GM18498 (cell line): ENCODE results near the gene CADM1.
"Not testable (repeated sequence)": the region's sequence is repeated elsewhere in the genome, so short reads cannot be mapped to it uniquely, and the experiment has no call there.

Experiments used
- ATAC-seq: cut with Tn5 transposase; IDR thresholded peaks from one replicate; pipeline ENCODE4 v1.9.1; 2021; ENCODE audit warnings: mild to moderate bottlenecking, moderate library complexity; ENCODE audit not compliant: unreplicated experiment

CADM1 gene

GRCh38 chr11:115481528-115481927 is 22.7 kb downstream of the CADM1 start:
- no peak for ATAC-seq

DNA sequence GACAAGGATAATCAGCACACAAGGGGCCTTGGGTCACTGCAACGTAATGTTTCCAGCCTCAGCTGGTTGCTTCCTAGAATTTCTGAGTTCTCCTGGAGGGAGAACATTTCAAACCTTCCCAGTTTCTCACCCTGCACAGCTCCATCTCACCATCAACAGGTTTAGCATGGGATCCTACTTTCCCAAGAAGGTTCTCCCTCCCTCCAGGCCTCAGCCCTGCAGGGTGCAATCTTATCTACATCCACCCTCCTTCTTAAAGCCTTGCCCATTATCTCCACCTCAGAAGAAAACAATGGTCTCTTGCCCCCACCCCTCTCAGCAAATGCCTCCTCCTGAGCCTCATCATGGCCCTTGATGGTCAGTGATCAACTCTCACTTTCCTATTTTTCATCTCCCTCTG is 23.6 kb downstream of the CADM1 start:
- no peak for ATAC-seq

DNA sequence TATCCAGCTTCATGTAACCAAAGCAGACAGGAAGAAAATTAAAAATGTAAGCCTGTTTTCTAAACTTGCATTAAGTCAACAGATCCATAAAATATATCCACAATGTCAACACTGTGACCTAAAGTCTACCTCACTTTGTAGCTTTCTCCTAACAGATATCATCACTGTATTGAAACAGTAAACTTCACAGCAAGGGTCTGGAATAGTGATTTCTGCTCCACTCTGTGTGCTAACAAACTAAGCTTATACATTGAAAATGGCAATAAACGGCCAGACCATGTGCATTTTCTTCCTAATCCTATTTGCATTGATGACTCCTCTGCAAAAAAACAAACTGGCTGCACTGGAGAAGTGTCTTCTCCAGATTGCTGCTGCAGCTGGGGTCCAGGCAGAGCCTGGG is 26.8 kb downstream of the CADM1 start:
- no peak for ATAC-seq

- ATAC-seq: no peak
Measured at GRCh38 chr11:115476463-115477286, 27.5 kb downstream of the CADM1 start.

DNA sequence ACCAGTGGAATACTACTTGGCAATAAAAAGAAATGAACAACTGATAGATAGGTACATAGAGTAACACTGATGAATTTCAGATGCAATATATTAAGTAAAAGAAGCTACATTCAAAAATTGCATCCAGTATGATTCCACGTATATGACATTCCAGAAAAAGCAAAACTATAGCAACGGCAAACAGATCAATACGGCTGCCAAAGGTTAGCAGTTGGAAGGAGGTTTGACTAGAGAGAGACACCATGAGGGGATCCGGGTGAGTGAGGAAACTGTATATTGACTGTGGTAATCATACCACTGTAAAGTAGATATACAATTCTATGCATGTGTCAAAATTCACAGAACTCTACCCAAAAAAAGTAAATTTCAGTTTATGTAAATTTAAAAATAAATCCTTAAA is 28.7 kb downstream of the CADM1 start:
- ATAC-seq: no peak

DNA sequence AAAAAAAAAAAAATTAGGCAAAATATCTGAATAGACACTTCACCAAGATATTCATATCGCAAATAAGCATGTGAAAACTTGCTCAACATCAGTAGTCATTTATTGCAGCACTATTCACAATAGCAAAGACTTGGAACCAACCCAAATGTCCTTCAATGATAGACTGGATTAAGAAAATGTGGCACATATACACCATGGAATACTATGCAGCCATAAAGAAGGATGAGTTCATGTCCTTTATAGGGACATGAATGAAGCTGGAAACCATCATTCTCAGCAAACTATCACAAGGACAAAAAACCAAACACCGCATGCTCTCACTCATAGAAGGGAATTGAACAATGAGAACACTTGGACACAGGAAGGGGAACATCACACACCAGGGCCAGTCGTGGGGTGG is 29.9 kb downstream of the CADM1 start:
- ATAC-seq: not testable (repeated sequence)

GRCh38 chr11:115473167-115473566 is 31.0 kb downstream of the CADM1 start:
- ATAC-seq: no peak

- no peak for ATAC-seq
Measured at GRCh38 chr11:115471367-115471766, 32.8 kb downstream of the CADM1 start.

DNA sequence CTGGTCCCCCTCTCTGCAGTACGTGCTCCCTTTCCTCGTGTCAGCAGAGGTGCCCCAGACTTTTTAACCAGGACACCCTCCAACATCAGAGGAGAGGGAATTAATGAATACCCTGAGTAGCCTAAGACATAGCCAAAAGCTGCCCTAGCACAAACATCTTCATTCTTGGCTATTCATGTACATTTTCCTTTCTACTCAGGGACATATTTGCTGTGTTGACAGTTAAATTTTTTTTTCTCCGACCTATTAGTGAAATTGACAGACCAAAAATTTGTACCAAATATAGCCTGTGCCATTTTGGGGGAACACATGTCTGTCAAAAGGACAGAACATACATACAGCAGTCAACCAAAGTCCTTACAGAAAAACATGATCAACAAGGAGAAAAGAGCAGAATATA is 33.3 kb downstream of the CADM1 start:
- no peak for ATAC-seq

GRCh38 chr11:115469361-115469760 is 34.9 kb downstream of the CADM1 start:
- no peak for ATAC-seq

- ATAC-seq: no peak
Measured at GRCh38 chr11:115466122-115466521, 38.1 kb downstream of the CADM1 start.

- ATAC-seq: no peak
Measured at GRCh38 chr11:115464269-115464668, 39.9 kb downstream of the CADM1 start.

DNA sequence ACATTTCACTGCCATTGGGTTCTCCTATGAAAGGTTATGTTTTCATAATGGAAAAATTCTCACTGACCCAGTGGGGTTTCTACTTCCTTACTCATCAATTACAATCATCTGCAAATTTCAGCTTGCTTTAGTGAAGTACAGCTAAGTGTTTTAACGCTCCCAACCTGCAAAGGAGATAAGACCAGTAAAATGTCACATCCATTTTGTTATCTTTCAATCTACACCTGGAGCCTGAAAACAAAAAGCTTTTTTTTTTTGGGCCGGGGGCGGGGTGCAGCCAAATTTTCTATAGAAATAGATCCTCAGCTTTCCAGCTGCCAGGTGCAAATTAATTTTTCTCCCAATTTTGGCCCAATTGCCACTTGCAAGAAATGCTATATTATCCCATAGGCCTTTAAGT is 40.6 kb downstream of the CADM1 start:
- ATAC-seq: no peak

GRCh38 chr11:115462757-115463156 is 41.5 kb downstream of the CADM1 start:
- no peak for ATAC-seq

GRCh38 chr11:115462004-115462541 is 42.1 kb downstream of the CADM1 start:
- ATAC-seq: no peak

- ATAC-seq: no peak
Measured at GRCh38 chr11:115460512-115460911, 43.7 kb downstream of the CADM1 start.

DNA sequence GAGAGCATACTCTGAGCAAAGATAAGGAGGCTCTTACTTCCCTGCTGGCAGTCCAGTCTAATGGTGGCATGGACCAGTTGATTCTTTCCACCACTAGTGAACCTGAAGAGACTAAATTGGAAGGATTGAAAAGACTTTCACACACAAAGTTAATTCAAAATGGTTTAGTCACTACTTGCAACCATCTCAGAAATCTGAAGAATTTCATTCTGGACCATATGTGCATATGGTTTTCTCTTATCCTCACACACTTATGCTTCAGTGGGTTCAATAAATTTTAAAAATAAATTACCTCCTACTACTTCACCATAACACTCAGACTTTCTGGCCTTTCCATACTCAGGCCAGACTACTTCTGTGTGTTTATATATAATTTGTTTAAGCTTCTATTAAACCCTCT is 44.7 kb downstream of the CADM1 start:
- no peak for ATAC-seq

GRCh38 chr11:115458877-115459276 is 45.3 kb downstream of the CADM1 start:
- no peak for ATAC-seq

GRCh38 chr11:115456019-115456418 is 48.2 kb downstream of the CADM1 start:
- ATAC-seq: no peak

- ATAC-seq: no peak
Measured at GRCh38 chr11:115455613-115456012, 48.6 kb downstream of the CADM1 start.

DNA sequence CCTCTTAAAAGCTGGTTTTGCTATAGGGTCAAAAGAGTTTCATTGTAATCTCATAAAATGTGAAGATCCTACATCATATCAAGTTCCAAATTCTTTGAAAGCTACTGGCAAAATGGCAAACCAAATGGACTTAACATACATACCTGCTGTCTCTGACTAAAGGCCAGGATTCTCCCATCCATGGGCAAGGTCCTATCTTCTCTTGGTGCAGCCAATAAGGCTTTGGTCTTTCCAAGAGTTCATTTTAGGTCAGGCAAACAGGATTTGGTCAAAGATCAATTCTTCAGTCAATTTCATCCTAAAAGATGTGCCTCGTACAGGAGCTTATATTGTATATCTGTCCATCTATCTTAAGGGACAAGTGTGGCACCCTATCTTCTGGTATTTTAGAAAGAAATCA is 49.7 kb downstream of the CADM1 start:
- no peak for ATAC-seq

- ATAC-seq: no peak
Measured at GRCh38 chr11:115453693-115454490, 50.3 kb downstream of the CADM1 start.
